ENCODE results near the gene EEF2KMT. TPM values are rescaled to one million over a fixed set of nuclear protein-coding genes. Genes with fewer than 3 reads are reported as not detected.
"Not testable (repeated sequence)": the region's sequence is repeated elsewhere in the genome, so short reads cannot be mapped to it uniquely, and the experiment has no call there.

EEF2KMT gene
- total and polyA plus RNA-seq, 2 donors (not counting 1 experiment from before 2014, with no cell fraction given) = 5.4 to 7.9 TPM

- Histone ChIP-seq H3K9me3 (ENCODE audit: control insufficient read depth, insufficient read depth, low read depth, low read length) (no peaks in the 10 kb centered on the region), H3K9ac (ENCODE audit: insufficient read depth, low read length) (no peak overlapping the region), H3K27ac (ENCODE audit: insufficient read depth, low read length) (no peak overlapping the region), H3K27me3 (ENCODE audit: control insufficient read depth, insufficient read depth, low read length) (no peaks in the 10 kb centered on the region), H4K20me1 (ENCODE audit: control insufficient read depth, extremely low read depth, insufficient read depth, low read length) (no peaks in the 10 kb centered on the region), H3K4me2 (ENCODE audit: extremely low read depth, insufficient read depth, low read length) (no peak overlapping the region), H2AFZ (ENCODE audit: low read length) (no peak overlapping the region), H3K4me1 (ENCODE audit: control insufficient read depth, extremely low read depth, insufficient read depth, low read length) (no peaks in the 10 kb centered on the region), H3K36me3 (ENCODE audit: control insufficient read depth, insufficient read depth, low read length) (no peaks in the 10 kb centered on the region), H3K4me3 (replicated peaks in 1 of 4; ENCODE audit: control extremely low read depth in 1 of 4, insufficient read depth in 1 of 4, low read depth in 3 of 4, low read length in 4 of 4) (no peak overlapping the region), H3K79me2 (ENCODE audit: control insufficient read depth, insufficient read depth, low read length) (no peaks in the 10 kb centered on the region)
- no peak for TF ChIP-seq CTCF (conservative IDR thresholded peaks at IDR 0.05 in 1 of 2, IDR thresholded peaks at IDR 0.05 in 1 of 2; ENCODE audit: low read depth in 1 of 2, low read length in 2 of 2)
- no peak for TF ChIP-seq EZH2 (IDR thresholded peaks at IDR 0.05; ENCODE audit: low read length, missing control alignments)
- DNase-seq (ENCODE audit: low read depth in 2 of 2) = no peak
Measured at GRCh38 chr16:5046914-5047313, 50.7 kb downstream of the EEF2KMT start.

- H3K4me3 ChIP-seq (replicated peaks in 1 of 4; ENCODE audit: control extremely low read depth in 1 of 4, insufficient read depth in 1 of 4, low read depth in 3 of 4, low read length in 4 of 4) = no peak overlapping the region
- H3K36me3 ChIP-seq (ENCODE audit: control insufficient read depth, insufficient read depth, low read length) = no peaks in the 10 kb centered on the region
- no peaks in the 10 kb centered on the region for H3K4me1 ChIP-seq (ENCODE audit: control insufficient read depth, extremely low read depth, insufficient read depth, low read length)
- no peak overlapping the region for H3K4me2 ChIP-seq (ENCODE audit: extremely low read depth, insufficient read depth, low read length)
- no peaks in the 10 kb centered on the region for H3K9me3 ChIP-seq (ENCODE audit: control insufficient read depth, insufficient read depth, low read depth, low read length)
- no peaks in the 10 kb centered on the region for H4K20me1 ChIP-seq (ENCODE audit: control insufficient read depth, extremely low read depth, insufficient read depth, low read length)
- no peak overlapping the region for H3K27ac ChIP-seq (ENCODE audit: insufficient read depth, low read length)
- no peaks in the 10 kb centered on the region for H3K27me3 ChIP-seq (ENCODE audit: control insufficient read depth, insufficient read depth, low read length)
- no peak overlapping the region for H2AFZ ChIP-seq (ENCODE audit: low read length)
- TF ChIP-seq EZH2 (IDR thresholded peaks at IDR 0.05; ENCODE audit: low read length, missing control alignments) (no peak), CTCF (conservative IDR thresholded peaks at IDR 0.05 in 1 of 2, IDR thresholded peaks at IDR 0.05 in 1 of 2; ENCODE audit: low read depth in 1 of 2, low read length in 2 of 2) (no peak)
- no peaks in the 10 kb centered on the region for H3K79me2 ChIP-seq (ENCODE audit: control insufficient read depth, insufficient read depth, low read length)
- DNase-seq (ENCODE audit: low read depth in 2 of 2) = no peak
- no peak overlapping the region for H3K9ac ChIP-seq (ENCODE audit: insufficient read depth, low read length)
Measured at GRCh38 chr16:5045499-5046115, 52.0 kb downstream of the EEF2KMT start.

GRCh38 chr16:5044581-5044980, 53.0 kb downstream of the EEF2KMT start:
- H3K9ac ChIP-seq (ENCODE audit: insufficient read depth, low read length); H3K4me1 ChIP-seq (ENCODE audit: control insufficient read depth, extremely low read depth, insufficient read depth, low read length); H3K9me3 ChIP-seq (ENCODE audit: control insufficient read depth, insufficient read depth, low read depth, low read length); DNase-seq (ENCODE audit: low read depth in 2 of 2); H3K4me3 ChIP-seq (replicated peaks in 1 of 4; ENCODE audit: control extremely low read depth in 1 of 4, insufficient read depth in 1 of 4, low read depth in 3 of 4, low read length in 4 of 4); H3K36me3 ChIP-seq (ENCODE audit: control insufficient read depth, insufficient read depth, low read length); H3K27me3 ChIP-seq (ENCODE audit: control insufficient read depth, insufficient read depth, low read length); H4K20me1 ChIP-seq (ENCODE audit: control insufficient read depth, extremely low read depth, insufficient read depth, low read length); H2AFZ ChIP-seq (ENCODE audit: low read length); H3K79me2 ChIP-seq (ENCODE audit: control insufficient read depth, insufficient read depth, low read length); H3K27ac ChIP-seq (ENCODE audit: insufficient read depth, low read length); H3K4me2 ChIP-seq (ENCODE audit: extremely low read depth, insufficient read depth, low read length): not testable (repeated sequence)

All from fibroblast of lung (primary cell).